Sigmoid colon (tissue), 7 donors: ENCODE data around the gene NCS1. TPM values are rescaled to one million over a fixed set of nuclear protein-coding genes. Genes with fewer than 3 reads are reported as not detected.

ENCODE experiments used
- DNase-seq: peaks from one replicate; pipeline ENCODE4 v3.0.0-alpha.2; 2019
- H3K27ac ChIP-seq, 4 donors: fragments of 200-600 bp; sonication (generic); one replicate each; pipeline ENCODE4 v1.5.1; 2016 to 2019; ENCODE audit warnings: mild to moderate bottlenecking in 1 of 4
- H3K27me3 ChIP-seq, 3 donors: fragments of 200-600 bp; sonication (generic); one replicate each; pipeline ENCODE4 v1.5.1; 2019; ENCODE audit warnings: mild to moderate bottlenecking in 1 of 3
- H3K36me3 ChIP-seq, 4 donors: fragments of 200-600 bp; sonication (generic); one replicate each; pipeline ENCODE4 v1.5.1; 2016 to 2019
- H3K4me1 ChIP-seq, 4 donors: fragments of 200-600 bp; sonication (generic); one replicate each; pipeline ENCODE4 v1.5.1; 2017 to 2019
- H3K4me3 ChIP-seq, 4 donors: fragments of 200-600 bp; sonication (generic); one replicate each; pipeline ENCODE4 v1.5.1; 2017 to 2019; ENCODE audit warnings: mild to moderate bottlenecking in 2 of 4, moderate library complexity in 1 of 4
- H3K9me3 ChIP-seq, 4 donors: fragments of 200-600 bp in 3 of 4; sonication (generic) in 3 of 4; one replicate each; pipeline versions ENCODE4 v1.5.1 to v1.6.1; 2013 to 2019
- CTCF ChIP-seq, 4 experiments: fragments of 450-650 bp in 3 of 4; fragments of 200-600 bp in 1 of 4; IDR thresholded peaks; one replicate each; pipeline ENCODE4 v1.5.1; 2016 to 2019; ENCODE audit warnings: antibody characterized with exemption in 4 of 4, mild to moderate bottlenecking in 3 of 4, moderate library complexity in 2 of 4
- EP300 ChIP-seq, 4 donors: sonication (generic); formaldehyde crosslinking; IDR thresholded peaks; one replicate each; pipeline ENCODE4 v1.6.1; 2017; ENCODE audit warnings: antibody characterized with exemption in 4 of 4
- POLR2A ChIP-seq, 2 donors: fragments of 450-650 bp; IDR thresholded peaks; one replicate each; pipeline ENCODE4 v1.6.1; 2016; ENCODE audit warnings: antibody characterized with exemption in 2 of 2, mild to moderate bottlenecking in 2 of 2, moderate library complexity in 2 of 2
- POLR2AphosphoS5 ChIP-seq, 4 donors: sonication (generic); formaldehyde crosslinking; IDR thresholded peaks; one replicate each; pipeline ENCODE4 v1.6.1; 2017; ENCODE audit warnings: antibody characterized with exemption in 4 of 4
- WGBS, 2 donors: extraction: QIAGEN DNeasy Blood & Tissue Kit; methylation state at CpG; one replicate each; pipeline ENCODE4 v1.1.7; 2013; 5-methylcytosine and 5-hydroxymethylcytosine counted together
- intact Hi-C: fragments of 100-400 bp; cut with DNase I; formaldehyde crosslinking; loops from one replicate; pipeline ENCODE4 v1.15.1; 2023
- polyA plus RNA-seq, 3 donors: library from polyadenylated mRNA; stranded (reverse); fragments of 200-250 nt; gene quantifications; one replicate each; pipeline ENCODE4 v1.2.3, GENCODE V29; 2013
- total RNA-seq, 4 donors: library from RNA; depleted of rRNA; stranded (reverse); fragments of >200 nt; gene quantifications; one replicate each; pipeline ENCODE4 v1.1.0, GENCODE V29; 2016
- donor health status: healthy with polysubstance abuse.
- donor health status: Bipolar disorder and iron deficiency.
- donor health status: healthy.

NCS1 gene
- total RNA-seq (100 to 1,000 TPM in 1 of 4 donors, 10 to 100 TPM in 3; 78.5 to 133 (median 96.9) TPM), polyA plus RNA-seq (1 to 10 TPM in 2 of 3 donors, under 1 TPM in 1; 0.69 to 8.9 (median 4.2) TPM)

- H3K27ac ChIP-seq, result peak within 1 kb of the TSS; percentile 94 to 99 (median 97)
- H3K27me3 ChIP-seq, result no peaks in the 10 kb centered on the region
- 0 to 1% methylated on average over 100 to 101 of the region's 101 CpGs for WGBS, 2 donors
- peaks cover 0 to 48% (median 45%) of the 10 kb centered on the region in 4 donors for H3K4me1 ChIP-seq
- TF ChIP-seq CTCF (IDR thresholded peaks at IDR 0.05), result no peak
- TF ChIP-seq POLR2AphosphoS5 (IDR thresholded peaks at IDR 0.05), result peak in 3 of 4 donors; percentile 8 to 59 (median 34)
- intact Hi-C loops, result loop anchor here (2.0 to 5.0 kb wide), 2 partner anchors 34 to 120 kb away; partner anchors contain the start of gene GPR107
- peak within 1 kb of the TSS; percentile 69 to 95 (median 82) for H3K4me3 ChIP-seq
- H3K36me3 ChIP-seq, result no peaks in the 10 kb centered on the region
- peak; percentile 93 for DNase-seq
- H3K9me3 ChIP-seq, result no peaks in the 10 kb centered on the region
Measured at GRCh38 chr9:130172161-130172857, at the start of gene NCS1. TSS of gene NCS1 (plus strand) at chr9:130172404. CDS start at chr9:130172664, 260 bp downstream.

GRCh38 chr9:130122456-130122855 is 49.7 kb upstream of the NCS1 start:
- Histone ChIP-seq H3K27ac (no peak overlapping the region), H3K4me1 (peaks cover 0 to 29% (median 21%) of the 10 kb centered on the region in 4 donors), H3K36me3 (peaks cover 0 to 28% (median 0%) of the 10 kb centered on the region in 4 donors), H3K4me3 (no peak overlapping the region), H3K9me3 (no peaks in the 10 kb centered on the region), H3K27me3 (no peaks in the 10 kb centered on the region)
- DNase-seq, result no peak
- intact Hi-C loops, result no loop called here
- TF ChIP-seq POLR2A (IDR thresholded peaks at IDR 0.05) (no peak), EP300 (IDR thresholded peaks at IDR 0.05) (no peak), POLR2AphosphoS5 (IDR thresholded peaks at IDR 0.05) (no peak), CTCF (IDR thresholded peaks at IDR 0.05) (no peak)
- WGBS, 2 donors, result 84 to 86% methylated on average over 7 of the region's 7 CpGs

GRCh38 chr9:130124085-130124860 is 47.9 kb upstream of the NCS1 start:
- WGBS, 2 donors, result 84 to 89% methylated on average over 7 of the region's 7 CpGs
- TF ChIP-seq POLR2A (IDR thresholded peaks at IDR 0.05), result no peak
- TF ChIP-seq EP300 (IDR thresholded peaks at IDR 0.05), result no peak
- no peak for TF ChIP-seq CTCF (IDR thresholded peaks at IDR 0.05)
- DNase-seq, result no peak
- H3K4me1 ChIP-seq, result peaks cover 0 to 24% (median 12%) of the 10 kb centered on the region in 4 donors
- H3K9me3 ChIP-seq, result no peaks in the 10 kb centered on the region
- H3K27ac ChIP-seq, result no peak overlapping the region
- peaks cover 0 to 45% (median 7%) of the 10 kb centered on the region in 4 donors for H3K36me3 ChIP-seq
- no peaks in the 10 kb centered on the region for H3K27me3 ChIP-seq
- H3K4me3 ChIP-seq, result no peak overlapping the region
- intact Hi-C loops, result no loop called here

GRCh38 chr9:130126721-130127433 is 45.3 kb upstream of the NCS1 start:
- Histone ChIP-seq H3K9me3 (no peaks in the 10 kb centered on the region), H3K27me3 (no peaks in the 10 kb centered on the region), H3K36me3 (peaks cover 0 to 65% (median 13%) of the 10 kb centered on the region in 4 donors), H3K4me1 (peaks cover 0 to 23% (median 16%) of the 10 kb centered on the region in 4 donors), H3K4me3 (no peak overlapping the region), H3K27ac (peak overlapping the region in 1 of 4 donors; percentile 76)
- DNase-seq, result no peak
- 45 to 54% methylated on average over 4 of the region's 4 CpGs for WGBS, 2 donors
- intact Hi-C loops, result no loop called here
- TF ChIP-seq EP300 (IDR thresholded peaks at IDR 0.05) (no peak), CTCF (IDR thresholded peaks at IDR 0.05) (no peak), POLR2A (IDR thresholded peaks at IDR 0.05) (no peak), POLR2AphosphoS5 (IDR thresholded peaks at IDR 0.05) (no peak)
